PFSK-1 (cell line): ENCODE measurements around the gene UBALD2.

Source experiments
- POLR2AphosphoS5 ChIP-seq: IDR thresholded peaks from 2 replicates; pipeline ENCODE4 v1.6.1; 2012; ENCODE audit warnings: low read depth, mild to moderate bottlenecking, control low read depth, low read length, moderate library complexity
- TAF1 ChIP-seq: IDR thresholded peaks from 2 replicates; pipeline ENCODE4 v1.6.1; 2012; ENCODE audit warnings: low read length, control low read depth, borderline replicate concordance; ENCODE audit not compliant: insufficient read depth
- TF ChIP-seq, protein P1 (sequence below), 2 experiments: IDR thresholded peaks; 2 replicates each; pipeline versions ENCODE4 v1.6.1 to v1.8.0; 2011 to 2012; ENCODE audit warnings: low read depth in 2 of 2, low read length in 2 of 2, control low read depth in 1 of 2, inconsistent platforms in 1 of 2, mild to moderate bottlenecking in 1 of 2, moderate library complexity in 1 of 2; ENCODE audit not compliant: insufficient read depth in 1 of 2

DNA sequence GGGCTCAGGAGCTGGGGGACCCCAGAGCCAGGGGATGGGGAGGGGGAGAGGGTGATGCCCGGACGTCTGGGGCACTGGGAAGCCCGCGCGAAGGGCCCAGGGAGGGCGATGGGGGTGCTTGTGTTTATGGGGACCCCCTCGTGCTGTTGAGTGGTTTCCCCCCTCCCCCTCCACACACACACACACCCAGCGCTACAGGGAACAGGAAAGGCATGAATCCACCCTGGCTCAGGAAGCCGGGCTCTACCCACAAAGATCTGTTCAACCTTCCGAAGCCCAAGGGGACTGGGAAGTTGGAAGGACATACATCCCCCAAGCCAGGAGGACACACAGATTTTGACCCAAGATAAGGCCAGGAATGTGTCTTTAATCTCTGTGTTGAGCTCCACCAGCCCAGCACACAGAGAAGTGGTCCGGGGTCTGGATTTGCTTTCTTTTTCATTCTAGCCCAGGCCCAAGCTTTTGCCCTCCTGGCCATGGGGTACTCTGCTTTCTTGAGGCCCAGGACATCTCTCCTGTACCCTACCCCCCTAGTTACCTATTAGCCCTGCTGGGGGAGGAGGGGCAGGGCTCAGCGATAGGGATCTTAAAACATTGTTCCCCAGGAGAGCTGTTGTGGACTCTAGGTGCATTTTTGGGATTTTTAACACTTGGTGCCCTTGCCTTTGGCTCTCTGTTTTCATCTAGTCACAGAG is 1.2 kb downstream of the UBALD2 start:
- TF ChIP-seq POLR2AphosphoS5: peak; percentile 32; the same call in 1 of the 2 replicates
- TF ChIP-seq TAF1: no peak
- TF ChIP-seq, protein P1, sequence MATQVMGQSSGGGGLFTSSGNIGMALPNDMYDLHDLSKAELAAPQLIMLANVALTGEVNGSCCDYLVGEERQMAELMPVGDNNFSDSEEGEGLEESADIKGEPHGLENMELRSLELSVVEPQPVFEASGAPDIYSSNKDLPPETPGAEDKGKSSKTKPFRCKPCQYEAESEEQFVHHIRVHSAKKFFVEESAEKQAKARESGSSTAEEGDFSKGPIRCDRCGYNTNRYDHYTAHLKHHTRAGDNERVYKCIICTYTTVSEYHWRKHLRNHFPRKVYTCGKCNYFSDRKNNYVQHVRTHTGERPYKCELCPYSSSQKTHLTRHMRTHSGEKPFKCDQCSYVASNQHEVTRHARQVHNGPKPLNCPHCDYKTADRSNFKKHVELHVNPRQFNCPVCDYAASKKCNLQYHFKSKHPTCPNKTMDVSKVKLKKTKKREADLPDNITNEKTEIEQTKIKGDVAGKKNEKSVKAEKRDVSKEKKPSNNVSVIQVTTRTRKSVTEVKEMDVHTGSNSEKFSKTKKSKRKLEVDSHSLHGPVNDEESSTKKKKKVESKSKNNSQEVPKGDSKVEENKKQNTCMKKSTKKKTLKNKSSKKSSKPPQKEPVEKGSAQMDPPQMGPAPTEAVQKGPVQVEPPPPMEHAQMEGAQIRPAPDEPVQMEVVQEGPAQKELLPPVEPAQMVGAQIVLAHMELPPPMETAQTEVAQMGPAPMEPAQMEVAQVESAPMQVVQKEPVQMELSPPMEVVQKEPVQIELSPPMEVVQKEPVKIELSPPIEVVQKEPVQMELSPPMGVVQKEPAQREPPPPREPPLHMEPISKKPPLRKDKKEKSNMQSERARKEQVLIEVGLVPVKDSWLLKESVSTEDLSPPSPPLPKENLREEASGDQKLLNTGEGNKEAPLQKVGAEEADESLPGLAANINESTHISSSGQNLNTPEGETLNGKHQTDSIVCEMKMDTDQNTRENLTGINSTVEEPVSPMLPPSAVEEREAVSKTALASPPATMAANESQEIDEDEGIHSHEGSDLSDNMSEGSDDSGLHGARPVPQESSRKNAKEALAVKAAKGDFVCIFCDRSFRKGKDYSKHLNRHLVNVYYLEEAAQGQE (IDR thresholded peaks at IDR 0.05; ENCODE audit: insufficient read depth in 1 of 2, low read depth in 2 of 2, low read length in 2 of 2): no peak
